GM10266 (cell line): ENCODE data around the gene SART1.

Experiments
- DNase-seq: peaks from one replicate; pipeline ENCODE4 v3.0.0; 2012; ENCODE audit errors: extremely low spot score
- TF ChIP-seq, protein P1 (sequence below): IDR thresholded peaks from 2 replicates; pipeline ENCODE4 v1.5.1; 2012; ENCODE audit warnings: mild to moderate bottlenecking, low read depth; ENCODE audit not compliant: control insufficient read depth, insufficient read depth; ENCODE audit errors: missing control alignments

SART1 gene

DNA sequence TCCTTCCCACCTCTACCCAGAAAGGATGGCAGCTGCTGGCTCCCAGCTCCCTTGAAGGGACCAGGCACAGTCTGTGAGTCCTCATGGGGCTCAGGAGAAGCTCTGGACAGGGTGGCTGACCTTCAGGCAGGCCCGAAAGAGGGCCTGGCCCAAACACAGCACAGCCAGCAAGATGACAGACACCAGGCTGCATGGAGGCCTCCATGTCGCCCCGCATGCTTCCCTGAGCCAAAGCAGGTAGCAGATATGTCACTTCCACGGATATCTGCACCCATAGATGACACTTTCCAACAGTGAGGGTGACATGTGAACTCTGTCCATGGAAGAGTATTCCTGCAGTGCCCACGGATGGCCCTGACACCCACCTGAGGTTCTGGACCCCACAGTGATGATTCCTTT is 22.1 kb downstream of the SART1 start:
- no peak for DNase-seq
- TF ChIP-seq, protein P1, sequence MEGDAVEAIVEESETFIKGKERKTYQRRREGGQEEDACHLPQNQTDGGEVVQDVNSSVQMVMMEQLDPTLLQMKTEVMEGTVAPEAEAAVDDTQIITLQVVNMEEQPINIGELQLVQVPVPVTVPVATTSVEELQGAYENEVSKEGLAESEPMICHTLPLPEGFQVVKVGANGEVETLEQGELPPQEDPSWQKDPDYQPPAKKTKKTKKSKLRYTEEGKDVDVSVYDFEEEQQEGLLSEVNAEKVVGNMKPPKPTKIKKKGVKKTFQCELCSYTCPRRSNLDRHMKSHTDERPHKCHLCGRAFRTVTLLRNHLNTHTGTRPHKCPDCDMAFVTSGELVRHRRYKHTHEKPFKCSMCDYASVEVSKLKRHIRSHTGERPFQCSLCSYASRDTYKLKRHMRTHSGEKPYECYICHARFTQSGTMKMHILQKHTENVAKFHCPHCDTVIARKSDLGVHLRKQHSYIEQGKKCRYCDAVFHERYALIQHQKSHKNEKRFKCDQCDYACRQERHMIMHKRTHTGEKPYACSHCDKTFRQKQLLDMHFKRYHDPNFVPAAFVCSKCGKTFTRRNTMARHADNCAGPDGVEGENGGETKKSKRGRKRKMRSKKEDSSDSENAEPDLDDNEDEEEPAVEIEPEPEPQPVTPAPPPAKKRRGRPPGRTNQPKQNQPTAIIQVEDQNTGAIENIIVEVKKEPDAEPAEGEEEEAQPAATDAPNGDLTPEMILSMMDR = no peak

DNA sequence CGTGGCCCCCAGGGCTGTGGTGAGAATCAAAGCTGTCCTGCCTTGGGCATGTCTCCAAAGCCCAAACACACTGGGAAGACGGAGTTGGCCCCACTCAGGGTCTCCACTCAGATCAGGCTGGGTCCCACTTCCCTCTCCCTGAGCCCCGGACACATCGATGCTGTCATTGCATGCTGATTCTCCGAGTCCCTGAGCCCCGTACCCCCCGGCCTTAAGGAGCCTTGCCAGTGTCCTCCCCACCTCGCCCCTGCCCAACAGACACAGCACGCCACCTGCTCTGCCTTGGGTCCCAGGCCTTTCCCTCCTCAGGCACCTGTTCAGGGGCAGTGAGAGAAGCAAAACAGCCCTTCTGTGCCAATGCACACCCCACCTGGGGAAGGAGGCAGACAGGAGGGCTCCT is 25.8 kb downstream of the SART1 start:
- DNase-seq = no peak
- TF ChIP-seq, protein P1 = no peak

DNA sequence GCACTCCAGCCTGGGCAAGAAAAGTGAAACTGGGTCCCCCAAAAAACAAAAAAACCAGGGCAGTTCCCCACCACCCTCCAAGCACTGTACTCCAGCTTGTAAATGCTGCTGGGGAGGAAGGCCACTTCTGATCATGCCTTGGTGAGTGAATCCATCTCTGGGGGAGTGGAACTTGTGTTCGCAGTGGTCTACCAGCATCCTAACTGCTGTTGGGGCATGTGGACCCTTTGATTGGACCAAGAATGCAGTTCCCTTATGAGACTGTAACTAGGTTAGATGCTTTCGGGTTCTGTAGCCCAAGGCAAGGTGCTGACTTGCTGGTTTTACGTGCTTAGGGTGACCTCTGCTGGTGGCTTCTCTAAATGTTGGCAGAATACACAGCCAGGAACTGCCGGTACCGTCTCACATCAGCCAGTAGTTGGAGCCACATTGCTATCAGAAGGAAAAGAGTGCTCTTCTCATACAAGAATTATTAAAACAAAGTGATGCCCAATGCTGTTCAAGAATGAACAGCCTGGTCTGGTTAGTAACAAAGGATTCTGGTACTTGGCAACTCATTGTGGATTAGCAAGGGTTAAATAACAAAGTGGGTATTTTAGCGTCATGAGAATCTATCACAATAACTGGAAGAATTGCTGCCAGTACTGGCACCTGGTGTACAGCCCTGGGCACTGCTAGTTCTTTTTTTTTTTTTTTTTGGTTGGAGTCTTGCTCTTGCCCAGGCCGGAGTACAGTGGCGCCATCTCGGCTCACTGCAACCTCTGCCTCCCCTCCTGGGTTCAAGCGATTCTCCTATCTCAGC is 27.5 kb downstream of the SART1 start:
- TF ChIP-seq, protein P1 = peak; percentile 99
- DNase-seq = peak; percentile 90

DNA sequence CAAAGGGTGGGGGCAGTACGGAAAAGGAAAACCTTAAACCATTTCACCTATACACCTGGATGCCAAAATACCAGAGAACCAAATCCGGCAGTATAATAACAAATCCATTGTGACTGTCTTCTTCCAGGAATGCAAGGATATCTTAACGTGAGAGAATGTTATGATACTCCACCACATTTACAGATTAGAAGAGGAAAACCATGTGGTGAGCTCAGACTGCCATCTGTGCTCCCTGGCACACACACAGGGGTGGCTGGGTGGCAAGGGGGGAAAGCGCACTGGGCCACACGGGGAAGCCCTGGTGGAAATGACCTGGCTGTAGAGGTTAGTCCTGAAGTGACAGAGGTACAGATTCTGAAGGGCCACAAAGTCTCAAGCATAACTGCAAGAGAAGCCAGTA is 30.5 kb downstream of the SART1 start:
- TF ChIP-seq, protein P1 = no peak
- DNase-seq = no peak

DNA sequence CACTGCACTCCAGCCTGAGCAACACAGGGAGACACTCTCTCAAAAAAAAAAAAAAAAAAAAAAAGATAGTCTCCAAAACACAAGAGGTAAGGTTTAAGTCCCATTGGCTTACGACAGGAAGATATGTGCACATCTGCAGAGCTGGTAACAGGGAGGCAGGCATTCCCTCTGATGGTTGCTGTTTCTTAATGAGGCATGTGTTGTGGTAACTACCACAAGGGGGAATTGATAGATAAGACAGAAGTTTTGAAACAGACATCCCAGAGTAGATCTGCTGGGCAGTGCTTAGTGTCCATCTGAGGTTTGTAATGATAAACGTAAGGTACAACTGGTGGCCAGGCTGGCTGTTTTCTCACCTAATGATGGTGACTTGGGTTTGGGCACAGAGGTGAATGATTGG is 35.8 kb downstream of the SART1 start:
- TF ChIP-seq, protein P1 = no peak
- DNase-seq = no peak

DNA sequence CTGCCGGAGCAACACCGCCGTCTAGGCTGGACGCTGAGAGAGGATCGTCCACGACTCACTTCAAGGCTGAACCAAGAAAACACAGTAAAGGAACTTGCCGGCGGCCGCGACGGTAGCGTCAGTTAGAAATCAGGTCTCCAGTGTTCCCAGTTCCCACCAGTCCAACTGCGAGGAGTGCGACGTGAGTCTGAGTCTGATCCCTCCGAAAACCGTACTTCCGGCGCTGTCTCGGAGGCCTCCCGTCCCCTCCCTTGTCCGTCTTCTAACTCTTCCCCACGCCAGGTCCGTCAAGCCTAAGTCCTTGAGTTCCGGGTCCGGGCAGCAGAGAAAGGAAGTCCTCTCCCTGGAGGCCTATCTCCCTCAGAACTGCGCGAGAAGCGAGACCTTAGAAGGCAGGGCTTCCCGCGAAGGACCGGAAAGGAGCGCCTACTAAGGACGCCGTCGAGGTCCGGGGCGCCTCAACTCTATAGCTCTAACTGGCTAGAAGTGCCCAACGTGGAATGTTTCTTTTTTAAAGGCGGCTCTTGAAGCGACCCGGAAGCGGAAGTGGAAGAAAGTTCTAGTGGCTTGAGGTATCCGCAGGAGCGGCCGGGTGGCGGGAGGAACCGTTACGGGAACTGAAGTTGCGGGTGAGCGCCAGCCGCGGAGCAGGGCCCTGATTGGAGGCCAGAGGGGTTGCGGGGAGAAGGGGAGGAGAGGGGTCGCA is 40.6 kb downstream of the SART1 start, which contains the start of the genes BANF1 and EIF1AD:
TSS of gene BANF1 (plus strand) at position 562 of the 706 bp plus-strand sequence. CDS start 748 bp downstream, outside the sequence.
TSS of gene EIF1AD (minus strand) at position 216 of the 706 bp plus-strand sequence. CDS start 1,768 bp downstream, outside the sequence.
- DNase-seq = peak; percentile 94
- TF ChIP-seq, protein P1 = peak; percentile 2

DNA sequence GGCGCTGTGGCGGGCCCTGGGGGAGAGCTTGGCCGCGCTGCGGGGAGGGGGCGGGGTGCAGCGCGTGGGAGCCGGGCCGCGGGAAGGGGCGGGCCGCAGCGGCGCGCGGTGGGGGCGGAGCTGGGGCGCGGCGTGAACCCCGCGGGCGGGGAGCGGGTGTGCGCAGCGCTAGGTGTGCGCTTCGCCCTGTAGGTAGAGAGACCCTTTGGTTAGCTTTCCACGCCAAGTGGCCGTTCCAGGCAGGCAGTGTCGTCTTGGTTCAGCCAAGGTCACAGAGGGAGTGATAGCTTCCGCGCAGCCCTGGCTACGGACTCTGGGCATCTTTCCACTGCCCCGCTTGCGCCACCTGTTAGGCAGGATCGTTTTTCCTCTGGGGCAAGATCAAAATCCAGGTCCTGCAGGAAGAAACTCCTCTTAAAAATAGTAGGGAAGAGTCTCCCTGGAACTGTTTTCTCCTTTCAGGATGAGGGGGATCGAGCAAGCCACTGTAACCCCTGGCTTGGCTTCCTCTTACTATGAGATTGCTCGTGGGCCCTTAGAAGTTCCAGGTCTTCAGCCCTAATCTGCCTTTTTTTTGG is 41.2 kb downstream of the SART1 start:
- DNase-seq = peak; percentile 85
- TF ChIP-seq, protein P1 = peak; percentile 12
